Activated naive CD8-positive, alpha-beta T cell treated with anti-CD3 and anti-CD28 coated beads for 36 hours (primary cell): ENCODE data around the gene AKR1A1. TPM values are rescaled to one million over a fixed set of nuclear protein-coding genes. Genes with fewer than 3 reads are reported as not detected.
"Not testable (repeated sequence)": the region's sequence is repeated elsewhere in the genome, so short reads cannot be mapped to it uniquely, and the experiment has no call there.

ENCODE experiments used
- DNase-seq: peaks from one replicate; pipeline ENCODE4 v3.0.0; 2021
- H3K27ac Mint-ChIP-seq: one replicate; pipeline ENCODE4 v1.8.0; 2022; ENCODE audit warnings: mild to moderate bottlenecking, moderate library complexity, mixed read lengths
- H3K27me3 Mint-ChIP-seq: one replicate; pipeline ENCODE4 v1.8.0; 2022; ENCODE audit warnings: mild to moderate bottlenecking, mixed read lengths
- H3K36me3 Mint-ChIP-seq: one replicate; pipeline ENCODE4 v1.8.0; 2021; ENCODE audit warnings: mild to moderate bottlenecking, mixed read lengths
- H3K4me1 Mint-ChIP-seq: one replicate; pipeline ENCODE4 v1.8.0; 2021; ENCODE audit warnings: mixed read lengths
- H3K4me3 Mint-ChIP-seq: one replicate; pipeline ENCODE4 v1.8.0; 2022; ENCODE audit warnings: mild to moderate bottlenecking, moderate library complexity, mixed read lengths
- H3K9me3 Mint-ChIP-seq: one replicate; pipeline ENCODE4 v1.8.0; 2022; ENCODE audit warnings: mixed read lengths
- total RNA-seq, 2 experiments: library from RNA; stranded (reverse); gene quantifications; one replicate each; pipeline ENCODE4 v1.2.3, GENCODE V29; 2021

AKR1A1 gene
- 100 to 1,000 TPM; 181 to 203 TPM for total RNA-seq

GRCh38 chr1:45550401-45551351 is at the start of gene AKR1A1:
Gene AKR1A1, plus strand, starts transcription at chr1:45550826. Its CDS starts 10,969 bp downstream, at chr1:45561795.
- DNase-seq = peak; percentile 92
- H3K9me3 Mint-ChIP-seq = no peaks in the 10 kb centered on the region
- peaks cover 7% of the 10 kb centered on the region for H3K36me3 Mint-ChIP-seq
- H3K27me3 Mint-ChIP-seq = no peaks in the 10 kb centered on the region
- peak within 1 kb of the TSS; percentile 95 for H3K27ac Mint-ChIP-seq
- H3K4me3 Mint-ChIP-seq = peak within 1 kb of the TSS; percentile 95
- H3K4me1 Mint-ChIP-seq = peaks cover 18% of the 10 kb centered on the region

GRCh38 chr1:45501505-45501859 is 49.1 kb upstream of the AKR1A1 start:
- H3K36me3 Mint-ChIP-seq = peaks cover 2% of the 10 kb centered on the region
- H3K27me3 Mint-ChIP-seq = no peaks in the 10 kb centered on the region
- no peaks in the 10 kb centered on the region for H3K9me3 Mint-ChIP-seq
- DNase-seq = no peak
- H3K4me1 Mint-ChIP-seq = peaks cover 23% of the 10 kb centered on the region
- no peak overlapping the region for H3K27ac Mint-ChIP-seq
- H3K4me3 Mint-ChIP-seq = peak overlapping the region; percentile 85

- Mint-ChIP-seq H3K4me3 (no peak overlapping the region), H3K9me3 (no peaks in the 10 kb centered on the region), H3K27ac (no peak overlapping the region), H3K36me3 (no peaks in the 10 kb centered on the region), H3K27me3 (no peaks in the 10 kb centered on the region), H3K4me1 (peaks cover 22% of the 10 kb centered on the region)
- DNase-seq = no peak
Observed at GRCh38 chr1:45503462-45504360, 46.9 kb upstream of the AKR1A1 start.

GRCh38 chr1:45507195-45507594 is 43.4 kb upstream of the AKR1A1 start:
- Mint-ChIP-seq H3K36me3 (peaks cover 18% of the 10 kb centered on the region), H3K4me3 (no peak overlapping the region), H3K27ac (no peak overlapping the region), H3K27me3 (no peaks in the 10 kb centered on the region), H3K4me1 (no peaks in the 10 kb centered on the region), H3K9me3 (no peaks in the 10 kb centered on the region)
- no peak for DNase-seq

- Mint-ChIP-seq H3K4me3 (no peak overlapping the region), H3K9me3 (no peaks in the 10 kb centered on the region), H3K27ac (peak overlapping the region; percentile 3), H3K36me3 (peaks cover 20% of the 10 kb centered on the region), H3K27me3 (no peaks in the 10 kb centered on the region), H3K4me1 (peaks cover 2% of the 10 kb centered on the region)
- DNase-seq = no peak
Observed at GRCh38 chr1:45507893-45508292, 42.7 kb upstream of the AKR1A1 start.

GRCh38 chr1:45508295-45509151 is 42.1 kb upstream of the AKR1A1 start:
- Mint-ChIP-seq H3K36me3 (peaks cover 20% of the 10 kb centered on the region), H3K4me3 (no peak overlapping the region), H3K9me3 (no peaks in the 10 kb centered on the region), H3K27ac (peak overlapping the region; percentile 3), H3K4me1 (peaks cover 2% of the 10 kb centered on the region), H3K27me3 (no peaks in the 10 kb centered on the region)
- no peak for DNase-seq

- peaks cover 28% of the 10 kb centered on the region for H3K36me3 Mint-ChIP-seq
- H3K4me3 Mint-ChIP-seq = no peak overlapping the region
- no peaks in the 10 kb centered on the region for H3K27me3 Mint-ChIP-seq
- no peak for DNase-seq
- H3K27ac Mint-ChIP-seq = no peak overlapping the region
- H3K4me1 Mint-ChIP-seq = peaks cover 6% of the 10 kb centered on the region
- no peaks in the 10 kb centered on the region for H3K9me3 Mint-ChIP-seq
Observed at GRCh38 chr1:45510036-45510971, 40.3 kb upstream of the AKR1A1 start.

DNA sequence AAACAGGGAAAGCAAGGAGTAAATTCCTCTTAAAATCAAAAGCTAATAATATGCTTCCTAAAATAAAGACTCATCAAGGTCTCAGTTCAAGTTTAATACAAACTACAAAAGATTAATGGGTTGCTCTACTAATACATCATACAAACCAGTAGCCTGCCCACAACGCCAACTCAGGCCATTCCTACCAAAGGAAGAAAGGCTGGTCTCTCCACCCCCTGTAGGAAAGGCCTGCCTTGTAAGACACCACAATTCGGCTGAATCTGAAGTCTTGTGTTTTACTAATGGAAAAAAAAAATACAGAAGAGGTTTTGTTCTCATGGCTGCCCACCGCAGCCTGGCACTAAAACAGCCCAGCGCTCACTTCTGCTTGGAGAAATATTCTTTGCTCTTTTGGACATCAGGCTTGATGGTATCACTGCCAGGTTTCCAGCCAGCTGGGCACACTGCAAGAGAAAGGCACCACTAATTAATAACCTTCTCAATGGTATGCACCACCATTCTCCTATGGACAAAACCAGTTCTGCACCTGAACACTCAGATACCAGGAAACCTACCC is 39.6 kb upstream of the AKR1A1 start:
- no peaks in the 10 kb centered on the region for H3K9me3 Mint-ChIP-seq
- no peak for DNase-seq
- H3K27me3 Mint-ChIP-seq = no peaks in the 10 kb centered on the region
- no peak overlapping the region for H3K4me3 Mint-ChIP-seq
- peaks cover 9% of the 10 kb centered on the region for H3K4me1 Mint-ChIP-seq
- no peak overlapping the region for H3K27ac Mint-ChIP-seq
- H3K36me3 Mint-ChIP-seq = peaks cover 32% of the 10 kb centered on the region

DNA sequence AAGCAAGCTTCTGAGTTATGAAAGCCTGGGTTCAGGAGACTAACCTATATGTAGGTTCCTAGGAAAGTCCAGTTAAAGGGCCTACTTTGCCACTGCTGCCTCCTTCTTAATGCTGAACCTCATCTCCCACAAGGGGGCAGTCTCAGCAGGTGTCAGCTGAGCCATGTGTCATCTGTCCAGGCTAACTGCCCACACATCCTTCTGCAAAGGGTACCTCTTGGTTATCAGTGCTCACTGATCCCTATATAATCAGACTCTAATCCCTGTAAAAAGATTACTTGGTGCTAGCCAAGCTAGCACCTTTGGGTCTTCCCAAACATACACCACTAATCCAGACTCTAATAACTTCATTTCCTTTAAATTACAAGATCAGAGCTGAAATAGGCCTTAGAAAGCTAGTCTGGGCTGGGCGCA is 38.0 kb upstream of the AKR1A1 start:
- Mint-ChIP-seq H3K27ac (peak overlapping the region; percentile 43), H3K36me3 (peaks cover 45% of the 10 kb centered on the region), H3K4me1 (peaks cover 20% of the 10 kb centered on the region), H3K9me3 (no peaks in the 10 kb centered on the region), H3K27me3 (no peaks in the 10 kb centered on the region), H3K4me3 (no peak overlapping the region)
- DNase-seq = peak; percentile 51

GRCh38 chr1:45513532-45514260 is 36.9 kb upstream of the AKR1A1 start:
- H3K4me3 Mint-ChIP-seq, H3K27me3 Mint-ChIP-seq, H3K9me3 Mint-ChIP-seq, DNase-seq: not testable (repeated sequence)
- Mint-ChIP-seq H3K27ac (peak overlapping the region; percentile 58), H3K36me3 (peaks cover 47% of the 10 kb centered on the region), H3K4me1 (peaks cover 23% of the 10 kb centered on the region)

DNA sequence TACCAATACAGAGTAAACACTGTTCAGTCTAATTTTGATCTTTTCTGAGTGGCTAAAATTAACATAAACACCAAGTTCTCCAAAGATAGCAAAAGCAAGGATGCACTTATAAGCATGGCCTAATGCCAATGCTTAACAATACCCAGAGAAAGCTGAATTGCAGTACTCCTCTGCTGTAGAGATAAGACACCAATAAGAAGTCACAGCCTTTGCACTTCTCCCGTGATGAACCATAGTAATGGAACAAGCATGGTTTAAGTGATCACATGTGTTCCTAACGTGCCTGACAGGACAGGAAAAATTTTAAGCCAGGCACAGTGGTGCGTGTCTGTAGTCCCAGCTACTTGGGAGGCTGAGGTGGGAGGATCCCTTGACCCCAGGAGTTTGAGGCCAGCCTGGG is 34.6 kb upstream of the AKR1A1 start:
- no peak overlapping the region for H3K27ac Mint-ChIP-seq
- H3K4me1 Mint-ChIP-seq = peaks cover 36% of the 10 kb centered on the region
- H3K4me3 Mint-ChIP-seq = no peak overlapping the region
- H3K27me3 Mint-ChIP-seq = no peaks in the 10 kb centered on the region
- DNase-seq = no peak
- peaks cover 47% of the 10 kb centered on the region for H3K36me3 Mint-ChIP-seq
- no peaks in the 10 kb centered on the region for H3K9me3 Mint-ChIP-seq

- Mint-ChIP-seq H3K36me3 (peaks cover 49% of the 10 kb centered on the region), H3K27ac (peak overlapping the region; percentile 45), H3K27me3 (no peaks in the 10 kb centered on the region), H3K4me3 (no peak overlapping the region), H3K9me3 (no peaks in the 10 kb centered on the region), H3K4me1 (peaks cover 36% of the 10 kb centered on the region)
- no peak for DNase-seq
Observed at GRCh38 chr1:45516465-45516864, 34.2 kb upstream of the AKR1A1 start.

DNA sequence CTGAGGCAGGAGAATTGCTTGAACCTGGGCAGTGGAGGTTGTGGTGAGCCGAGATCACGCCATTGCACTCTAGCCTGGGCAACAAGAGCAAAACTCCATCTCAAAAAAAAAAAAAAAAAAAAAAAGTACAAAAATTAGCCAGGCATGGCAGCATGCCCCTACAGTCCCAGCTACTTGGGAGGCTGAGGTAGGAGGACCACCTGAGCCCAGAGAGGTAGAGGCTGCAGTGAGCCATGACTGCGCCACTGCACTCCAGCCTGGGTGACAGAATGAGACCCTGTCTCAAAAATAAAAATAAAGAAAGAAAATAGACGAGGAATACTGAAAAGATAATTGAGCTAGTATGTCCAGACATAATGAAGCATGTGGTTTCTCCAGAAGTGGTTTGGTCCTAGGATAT is 32.3 kb upstream of the AKR1A1 start:
- DNase-seq, H3K9me3 Mint-ChIP-seq, H3K27me3 Mint-ChIP-seq, H3K4me3 Mint-ChIP-seq: not testable (repeated sequence)
- Mint-ChIP-seq H3K4me1 (peaks cover 50% of the 10 kb centered on the region), H3K27ac (peak overlapping the region; percentile 68), H3K36me3 (peaks cover 44% of the 10 kb centered on the region)
